Umbilical cord (tissue), 2 donors: ENCODE data around the gene PARD3B. TPM values are rescaled to one million over a fixed set of nuclear protein-coding genes. Genes with fewer than 3 reads are reported as not detected.
A peak's percentile ranks its signal among the peaks of the same experiment; 100 is the strongest.
"Not testable (repeated sequence)": the region's sequence is repeated elsewhere in the genome, so short reads cannot be mapped to it uniquely, and the experiment has no call there.

Experiments used
- DNase-seq: peaks from one replicate; pipeline ENCODE4 v3.0.0-alpha.2; 2015; ENCODE audit warnings: low spot score
- total RNA-seq: library from RNA; depleted of rRNA; stranded (reverse); fragments of >200 nt; gene quantifications from one replicate; pipeline ENCODE4 v1.2.3, GENCODE V29; 2014; ENCODE audit warnings: low replicate concordance; ENCODE audit not compliant: insufficient read depth

The PARD3B gene
- total RNA-seq, 1 donor from 2014 or later, result 27.7 TPM

GRCh38 chr2:204542982-204543608, 2.2 kb upstream of the PARD3B start:
- DNase-seq, result no peak

GRCh38 chr2:204545861-204546735, 823 bp downstream of the PARD3B start:
- no peak for DNase-seq

- peak; percentile 72 for DNase-seq
Measured at GRCh38 chr2:204550751-204551511, 5.7 kb downstream of the PARD3B start.

GRCh38 chr2:204551512-204551863, 6.2 kb downstream of the PARD3B start:
- peak; percentile 40 for DNase-seq

DNA sequence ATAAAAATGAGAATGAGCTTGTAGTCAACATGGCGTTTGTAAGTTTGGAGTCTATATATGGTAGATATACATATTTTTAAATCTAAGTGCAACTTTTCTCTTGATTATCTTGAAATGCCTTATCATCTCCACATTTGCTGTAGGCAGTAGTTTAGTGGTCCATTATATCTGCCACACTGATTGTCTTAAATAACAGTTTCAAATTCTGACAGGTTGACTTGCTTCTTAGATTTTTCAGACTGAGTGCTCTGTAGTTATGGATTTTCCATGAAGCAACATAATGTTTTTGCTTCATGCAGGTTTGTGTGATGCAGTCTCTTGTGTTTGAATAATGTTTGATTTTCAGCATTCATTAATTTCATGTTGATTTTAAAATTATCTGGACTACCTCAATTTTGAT, 12.3 kb downstream of the PARD3B start:
- DNase-seq, result no peak

DNA sequence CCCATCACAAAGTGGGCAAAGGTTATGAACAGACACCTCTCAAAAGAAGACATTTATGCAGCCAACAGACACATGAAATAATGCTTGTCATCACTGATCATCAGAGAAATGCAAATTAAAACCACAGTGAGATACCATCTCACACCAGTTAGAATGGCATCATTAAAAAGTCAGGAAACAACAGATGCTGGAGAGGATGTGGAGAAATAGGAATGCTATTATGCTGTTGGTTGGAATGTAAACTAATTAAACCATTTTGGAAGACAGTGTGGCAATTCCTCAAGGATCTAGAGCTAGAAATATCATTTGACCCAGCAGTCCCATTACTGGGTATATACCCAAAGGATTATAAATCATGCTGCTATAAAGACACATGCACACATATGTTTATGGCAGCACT, 14.1 kb downstream of the PARD3B start:
- DNase-seq, result not testable (repeated sequence)

DNA sequence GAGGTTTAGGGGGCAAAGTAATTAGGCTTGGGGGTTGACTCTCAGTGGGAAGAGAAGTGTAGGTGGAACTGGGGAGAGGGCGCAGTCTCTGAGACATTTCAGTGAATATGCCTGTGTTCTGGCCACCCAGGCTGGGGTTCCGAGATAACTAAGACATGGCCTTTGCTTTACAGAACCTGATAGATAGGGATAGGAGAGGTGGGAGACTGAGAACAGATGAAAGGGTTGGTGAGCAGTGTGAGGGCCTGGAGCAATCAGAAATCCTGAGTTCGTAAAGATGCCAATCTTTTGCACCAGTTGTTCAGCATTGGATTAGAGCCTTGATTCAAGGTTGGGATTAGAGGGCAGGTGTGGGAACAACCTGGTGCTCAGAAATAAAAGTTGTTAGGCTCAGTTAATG, 15.6 kb downstream of the PARD3B start:
- no peak for DNase-seq

GRCh38 chr2:204561771-204562170, 16.5 kb downstream of the PARD3B start:
- no peak for DNase-seq

GRCh38 chr2:204566439-204566838, 21.2 kb downstream of the PARD3B start:
- no peak for DNase-seq

DNA sequence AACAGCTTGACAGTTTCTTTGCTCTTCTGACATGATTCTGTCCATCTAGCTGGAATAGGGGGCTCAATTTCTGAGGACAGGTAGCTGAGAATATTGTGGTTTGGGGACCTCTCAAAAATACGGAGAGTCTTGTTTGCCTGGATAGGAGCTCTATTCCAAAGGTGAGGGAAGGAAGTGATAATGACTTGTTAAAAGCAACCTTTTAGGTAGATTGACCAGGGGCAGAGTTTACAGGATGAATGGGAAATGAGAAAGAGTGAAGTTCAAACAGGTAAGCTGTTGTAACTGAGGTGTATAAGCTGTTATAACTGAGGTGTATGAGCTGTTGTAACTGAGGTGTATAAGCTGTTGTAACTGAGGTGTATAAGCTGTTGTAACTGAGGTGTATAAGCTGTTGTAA, 25.1 kb downstream of the PARD3B start:
- no peak for DNase-seq

DNA sequence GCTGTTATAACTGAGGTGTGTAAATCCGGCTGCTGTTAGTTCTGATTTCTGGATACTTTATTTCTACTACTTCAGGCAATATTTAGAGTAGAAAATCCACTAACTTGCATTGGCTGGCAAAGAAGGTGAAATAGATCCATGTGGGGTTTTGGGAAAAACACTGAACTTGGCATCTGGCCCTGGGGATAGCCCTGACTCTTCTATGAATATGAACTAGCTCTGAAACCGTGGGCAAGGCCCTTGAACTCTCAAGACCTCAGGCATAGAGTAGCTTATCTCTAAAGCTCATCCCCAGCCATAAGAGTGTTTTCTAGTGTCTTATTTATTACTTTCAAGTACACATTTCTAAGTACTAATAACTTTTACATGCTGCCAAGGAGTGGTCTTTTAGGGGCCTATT, 25.8 kb downstream of the PARD3B start:
- peak; percentile 21 for DNase-seq

- no peak for DNase-seq
Measured at GRCh38 chr2:204571911-204572310, 26.6 kb downstream of the PARD3B start.

GRCh38 chr2:204573221-204573620, 27.9 kb downstream of the PARD3B start:
- DNase-seq, result no peak

DNA sequence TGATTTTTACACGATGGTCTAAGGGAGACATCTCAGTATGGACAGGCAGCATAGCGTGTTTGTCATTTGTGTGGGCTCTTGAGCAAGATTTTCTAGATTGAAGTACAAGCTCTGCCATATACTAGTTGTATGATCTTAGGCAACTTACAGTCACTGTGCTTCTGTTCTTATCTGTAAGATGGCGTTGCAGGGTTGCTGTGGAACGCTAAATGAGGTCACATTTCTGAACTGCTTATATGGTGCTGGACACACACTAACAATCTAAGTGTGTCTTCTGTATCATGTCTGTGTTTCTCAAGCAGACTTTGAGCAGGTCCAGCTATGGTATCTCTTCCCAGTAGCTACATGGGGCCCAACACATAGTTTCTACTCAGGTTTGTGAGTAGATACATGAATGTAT, 29.2 kb downstream of the PARD3B start:
- DNase-seq, result no peak

DNA sequence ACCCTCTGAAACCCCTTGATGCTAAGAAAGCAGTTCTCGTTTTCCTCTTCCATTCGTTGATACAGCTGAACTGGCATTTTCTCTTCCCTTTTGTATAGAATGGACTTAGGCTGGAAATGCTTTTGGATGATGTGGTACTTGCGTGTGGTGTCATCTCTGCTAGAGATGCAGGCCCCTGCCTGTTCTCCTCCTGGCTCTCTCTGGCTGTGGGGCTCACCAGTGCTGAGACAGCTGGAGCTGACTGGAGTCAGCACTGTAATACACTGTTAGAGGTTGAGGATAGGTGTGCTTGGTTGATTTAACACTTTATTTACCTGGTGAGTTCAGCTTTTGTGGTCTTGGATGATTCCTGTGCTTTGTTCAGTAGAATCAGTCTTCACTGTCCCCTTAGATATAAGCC, 30.2 kb downstream of the PARD3B start:
- DNase-seq, result no peak

DNA sequence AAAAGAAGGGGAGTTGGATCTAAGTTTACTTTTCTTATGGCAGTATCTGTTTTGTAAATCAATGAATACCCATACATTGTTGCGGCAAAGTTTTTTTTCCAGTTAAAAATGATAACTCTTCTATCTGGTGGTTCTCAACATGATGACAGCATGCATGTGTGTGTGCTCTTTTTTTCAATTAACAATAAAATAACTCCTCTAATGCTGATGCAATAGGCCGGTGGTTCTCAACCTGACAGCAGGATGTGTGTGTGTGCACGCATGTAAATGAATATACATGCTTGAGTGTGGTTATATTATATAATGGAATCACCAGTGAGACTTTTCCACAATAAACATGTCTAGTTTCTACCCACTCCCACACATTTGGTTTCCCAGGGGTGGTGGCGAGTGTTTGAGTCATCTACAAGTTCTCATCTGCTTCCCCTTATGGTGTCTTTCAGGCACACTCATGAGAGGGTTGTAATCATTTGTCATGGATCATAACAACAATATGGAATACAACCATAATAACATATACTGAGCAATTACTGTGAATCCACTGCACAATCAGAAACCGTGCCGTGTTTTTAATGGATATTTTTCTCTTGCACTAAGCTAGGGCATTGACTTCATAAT, 31.2 kb downstream of the PARD3B start:
- DNase-seq, result no peak

GRCh38 chr2:204578928-204579598, 33.8 kb downstream of the PARD3B start:
- DNase-seq, result no peak

GRCh38 chr2:204581946-204582345, 36.7 kb downstream of the PARD3B start:
- DNase-seq, result no peak

GRCh38 chr2:204583773-204584172, 38.5 kb downstream of the PARD3B start:
- DNase-seq, result no peak

- peak; percentile 42 for DNase-seq
Measured at GRCh38 chr2:204585930-204586329, 40.7 kb downstream of the PARD3B start.

- peak; percentile 87 for DNase-seq
Measured at GRCh38 chr2:204586444-204587180, 41.3 kb downstream of the PARD3B start.
